CD4-positive, alpha-beta memory T cell (primary cell): Measurements from ENCODE around the gene PPP4R1. TPM values are rescaled to one million over a fixed set of nuclear protein-coding genes. Genes with fewer than 3 reads are reported as not detected.

Experiments used
- CTCF ChIA-PET: fragments of 350-600 bp; sonication (Branson Sonifier 250); formaldehyde crosslinking; loops from one replicate; lab custom pipeline; 2021; ENCODE audit warnings: inconsistent platforms; ENCODE audit not compliant: partially characterized antibody; lab: Charles Lee
- POLR2A ChIA-PET: fragments of 350-600 bp; sonication (Branson Sonifier 250); formaldehyde crosslinking; loops from one replicate; lab custom pipeline; 2021; ENCODE audit not compliant: partially characterized antibody; lab: Charles Lee
- DNase-seq, 5 donors: peaks; one replicate each; pipeline versions ENCODE4 v3.0.0 to v3.0.0-alpha.2; 2020 to 2022; ENCODE audit warnings: mixed read lengths in 1 of 5
- H3K27ac ChIP-seq: one replicate; pipeline ENCODE4 v1.7.0; 2013; ENCODE audit warnings: low read depth, low read length
- H3K27me3 ChIP-seq: 2 replicates; pipeline ENCODE4 v1.7.0; 2013; ENCODE audit warnings: mild to moderate bottlenecking, low read length, moderate library complexity; ENCODE audit not compliant: insufficient read depth
- H3K36me3 ChIP-seq: 2 replicates; pipeline ENCODE4 v1.7.0; 2013; ENCODE audit warnings: mild to moderate bottlenecking, low read length, moderate library complexity; ENCODE audit not compliant: insufficient read depth
- H3K4me1 ChIP-seq: 2 replicates; pipeline ENCODE4 v1.7.0; 2013; ENCODE audit warnings: mild to moderate bottlenecking, low read length, moderate library complexity; ENCODE audit not compliant: insufficient read depth
- H3K4me3 ChIP-seq, 2 donors: one replicate each; pipeline ENCODE4 v1.7.0; 2013; ENCODE audit warnings: low read length in 2 of 2, mild to moderate bottlenecking in 1 of 2
- H3K9me3 ChIP-seq, 2 donors: one replicate each; pipeline ENCODE4 v1.7.0; 2013; ENCODE audit warnings: low read length in 2 of 2, control low read depth in 1 of 2; ENCODE audit not compliant: control insufficient read depth in 1 of 2
- H3K27ac Mint-ChIP-seq, 7 donors: one replicate each; pipeline ENCODE4 v1.8.0; 2020 to 2021; ENCODE audit warnings: mixed read lengths in 7 of 7, mild to moderate bottlenecking in 6 of 7, inconsistent platforms in 3 of 7, moderate library complexity in 3 of 7
- H3K27me3 Mint-ChIP-seq, 2 donors: one replicate each; pipeline ENCODE4 v1.8.0; 2020 to 2021; ENCODE audit warnings: mixed read lengths in 2 of 2
- H3K36me3 Mint-ChIP-seq, 2 donors: one replicate each; pipeline ENCODE4 v1.8.0; 2020 to 2021; ENCODE audit warnings: mixed read lengths in 2 of 2, inconsistent platforms in 1 of 2, mild to moderate bottlenecking in 1 of 2
- H3K4me1 Mint-ChIP-seq, 4 donors: one replicate each; pipeline ENCODE4 v1.8.0; 2020 to 2021; ENCODE audit warnings: mixed read lengths in 4 of 4, mild to moderate bottlenecking in 1 of 4
- H3K4me3 Mint-ChIP-seq, 8 donors: one replicate each; pipeline ENCODE4 v1.8.0; 2020 to 2021; ENCODE audit warnings: mixed read lengths in 8 of 8, mild to moderate bottlenecking in 7 of 8, moderate library complexity in 6 of 8, inconsistent platforms in 3 of 8
- H3K9me3 Mint-ChIP-seq, 8 donors: one replicate each; pipeline ENCODE4 v1.8.0; 2020 to 2021; ENCODE audit warnings: mixed read lengths in 8 of 8, mild to moderate bottlenecking in 5 of 8, inconsistent platforms in 3 of 8, moderate library complexity in 1 of 8
- intact Hi-C: fragments of 100-400 bp; cut with micrococcal nuclease; formaldehyde crosslinking; loops from one replicate; pipeline ENCODE4 v1.15.1; 2023
- polyA plus RNA-seq, 2 donors: library from polyadenylated mRNA; unstranded; fragments of 300-500 nt; fragmentation: Illumina TruSeq; gene quantifications; one replicate each; pipeline ENCODE4 v1.2.3, GENCODE V29; 2021
- total RNA-seq, 2 experiments: library from RNA; stranded (reverse); gene quantifications; one replicate each; pipeline ENCODE4 v1.2.3, GENCODE V29; 2021

PPP4R1 gene
- total and polyA plus RNA-seq, 4 experiments from 2014 or later: 10.2 to 71.0 (median 40.5) TPM

DNA sequence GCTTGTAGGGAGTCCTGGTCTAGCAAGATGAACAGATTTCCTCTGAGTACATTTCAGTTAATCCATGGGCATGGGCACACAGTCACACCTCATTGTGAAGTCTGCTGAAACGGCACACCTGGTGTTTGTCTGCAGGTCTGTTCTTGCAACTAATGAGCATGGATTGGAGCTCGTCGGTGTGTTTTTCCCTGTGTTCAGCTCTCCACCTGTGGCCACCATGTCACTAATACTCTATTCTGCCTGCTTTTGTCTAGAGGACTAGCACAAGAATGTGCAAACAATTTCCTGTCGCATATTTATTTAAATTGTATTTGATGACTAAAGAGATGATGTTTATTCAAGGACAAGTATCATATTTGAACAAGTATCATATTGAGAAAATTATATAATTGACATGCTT is 24.5 kb upstream of the PPP4R1 start:
- ChIA-PET CTCF (interaction anchor here (1.2 kb wide), 1 partner anchor 11 kb away, joined by 3 read pairs; no protein-coding TSS in a partner anchor), POLR2A (no interaction called here)
- intact Hi-C loops: no loop called here
- H3K4me1 ChIP-seq: no peaks in the 10 kb centered on the region
- peaks cover 4% of the 10 kb centered on the region in 2 donors for H3K27me3 Mint-ChIP-seq
- H3K9me3 Mint-ChIP-seq: peaks cover 0 to 3% (median 0%) of the 10 kb centered on the region in 8 donors
- no peak for DNase-seq
- no peaks in the 10 kb centered on the region for H3K4me1 Mint-ChIP-seq
- no peaks in the 10 kb centered on the region for H3K36me3 ChIP-seq
- no peak overlapping the region for H3K4me3 ChIP-seq
- H3K27me3 ChIP-seq: no peaks in the 10 kb centered on the region
- H3K36me3 Mint-ChIP-seq: no peaks in the 10 kb centered on the region
- no peak overlapping the region for H3K27ac ChIP-seq
- H3K27ac Mint-ChIP-seq: no peak overlapping the region
- no peak overlapping the region for H3K4me3 Mint-ChIP-seq
- no peaks in the 10 kb centered on the region for H3K9me3 ChIP-seq

GRCh38 chr18:9637036-9637767 is 22.8 kb upstream of the PPP4R1 start:
- Mint-ChIP-seq H3K36me3 (no peaks in the 10 kb centered on the region), H3K4me1 (no peaks in the 10 kb centered on the region), H3K27ac (no peak overlapping the region), H3K9me3 (peaks cover 0 to 3% (median 0%) of the 10 kb centered on the region in 8 donors), H3K4me3 (no peak overlapping the region), H3K27me3 (peaks cover 4% of the 10 kb centered on the region in 2 donors)
- no peaks in the 10 kb centered on the region for H3K36me3 ChIP-seq
- no peak overlapping the region for H3K27ac ChIP-seq
- CTCF ChIA-PET: no interaction called here
- DNase-seq: no peak
- H3K27me3 ChIP-seq: no peaks in the 10 kb centered on the region
- no peaks in the 10 kb centered on the region for H3K9me3 ChIP-seq
- no peaks in the 10 kb centered on the region for H3K4me1 ChIP-seq
- H3K4me3 ChIP-seq: no peak overlapping the region
- intact Hi-C loops: no loop called here
- POLR2A ChIA-PET: no interaction called here

DNA sequence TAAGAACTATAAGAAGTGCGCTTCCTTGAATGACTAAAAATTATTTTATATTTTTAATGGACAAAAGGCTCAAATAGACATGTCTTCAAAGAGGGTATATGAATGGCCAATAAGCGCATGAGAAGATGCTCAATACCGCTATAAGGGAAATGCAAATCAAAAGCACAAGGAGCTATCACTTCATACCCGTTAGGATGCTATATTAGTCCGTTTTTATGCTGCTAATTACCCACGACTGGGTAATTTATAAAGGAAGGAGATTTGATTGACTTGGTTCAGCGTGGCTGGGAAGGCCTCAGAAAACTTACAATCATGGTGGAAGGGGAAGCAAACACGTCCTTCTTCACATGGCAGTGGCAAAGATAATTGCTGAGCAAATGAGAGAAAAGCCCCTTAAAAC is 20.5 kb upstream of the PPP4R1 start:
- Histone ChIP-seq H3K27me3 (no peaks in the 10 kb centered on the region), H3K4me1 (no peaks in the 10 kb centered on the region), H3K4me3 (no peak overlapping the region), H3K9me3 (no peaks in the 10 kb centered on the region), H3K27ac (no peak overlapping the region), H3K36me3 (no peaks in the 10 kb centered on the region)
- no peak for DNase-seq
- H3K4me1 Mint-ChIP-seq: no peaks in the 10 kb centered on the region
- H3K4me3 Mint-ChIP-seq: no peak overlapping the region
- CTCF ChIA-PET: no interaction called here
- no peaks in the 10 kb centered on the region for H3K36me3 Mint-ChIP-seq
- POLR2A ChIA-PET: no interaction called here
- peaks cover 3 to 7% of the 10 kb centered on the region in 2 donors for H3K27me3 Mint-ChIP-seq
- no peak overlapping the region for H3K27ac Mint-ChIP-seq
- H3K9me3 Mint-ChIP-seq: peaks cover 0 to 3% (median 0%) of the 10 kb centered on the region in 8 donors
- intact Hi-C loops: no loop called here

GRCh38 chr18:9631814-9632496 is 17.6 kb upstream of the PPP4R1 start:
- Histone ChIP-seq H3K4me3 (no peak overlapping the region), H3K36me3 (no peaks in the 10 kb centered on the region), H3K27me3 (no peaks in the 10 kb centered on the region), H3K4me1 (no peaks in the 10 kb centered on the region), H3K27ac (no peak overlapping the region), H3K9me3 (no peaks in the 10 kb centered on the region)
- Mint-ChIP-seq H3K36me3 (no peaks in the 10 kb centered on the region), H3K4me1 (no peaks in the 10 kb centered on the region), H3K9me3 (peaks cover 0 to 3% (median 0%) of the 10 kb centered on the region in 8 donors), H3K27ac (no peak overlapping the region), H3K27me3 (peaks cover 5 to 6% of the 10 kb centered on the region in 2 donors), H3K4me3 (no peak overlapping the region)
- no peak for DNase-seq
- CTCF ChIA-PET: no interaction called here
- intact Hi-C loops: no loop called here
- POLR2A ChIA-PET: no interaction called here

- no peaks in the 10 kb centered on the region for H3K4me1 ChIP-seq
- CTCF ChIA-PET: no interaction called here
- no peak overlapping the region for H3K27ac ChIP-seq
- intact Hi-C loops: no loop called here
- POLR2A ChIA-PET: no interaction called here
- H3K36me3 ChIP-seq: no peaks in the 10 kb centered on the region
- Mint-ChIP-seq H3K36me3 (no peaks in the 10 kb centered on the region), H3K4me1 (no peaks in the 10 kb centered on the region), H3K9me3 (peaks cover 0 to 3% (median 0%) of the 10 kb centered on the region in 8 donors), H3K27me3 (peaks cover 5 to 6% of the 10 kb centered on the region in 2 donors), H3K27ac (no peak overlapping the region), H3K4me3 (no peak overlapping the region)
- DNase-seq: no peak
- H3K4me3 ChIP-seq: no peak overlapping the region
- H3K9me3 ChIP-seq: no peaks in the 10 kb centered on the region
- H3K27me3 ChIP-seq: no peaks in the 10 kb centered on the region
These were observed 16.1 kb upstream of the PPP4R1 start for GRCh38 chr18:9630444-9630843.

- CTCF ChIA-PET: no interaction called here
These were observed 15.3 kb upstream of the PPP4R1 start for GRCh38 chr18:9629709-9630108.

GRCh38 chr18:9628984-9629383 is 14.6 kb upstream of the PPP4R1 start:
- H3K36me3 Mint-ChIP-seq: no peaks in the 10 kb centered on the region
- H3K9me3 ChIP-seq: no peaks in the 10 kb centered on the region
- H3K27me3 Mint-ChIP-seq: peaks cover 5 to 6% of the 10 kb centered on the region in 2 donors

More at GRCh38 chr18:9629709-9630108, 15.3 kb upstream of the PPP4R1 start:
- Histone ChIP-seq H3K4me3 (no peak overlapping the region), H3K27ac (no peak overlapping the region), H3K4me1 (no peaks in the 10 kb centered on the region), H3K36me3 (no peaks in the 10 kb centered on the region), H3K27me3 (no peaks in the 10 kb centered on the region), H3K9me3 (no peaks in the 10 kb centered on the region)
- no peak for DNase-seq
- H3K36me3 Mint-ChIP-seq: no peaks in the 10 kb centered on the region
- intact Hi-C loops: no loop called here
- no peaks in the 10 kb centered on the region for H3K9me3 Mint-ChIP-seq
- no peak overlapping the region for H3K4me3 Mint-ChIP-seq
- POLR2A ChIA-PET: no interaction called here
- no peak overlapping the region for H3K27ac Mint-ChIP-seq
- peaks cover 5 to 6% of the 10 kb centered on the region in 2 donors for H3K27me3 Mint-ChIP-seq
- no peaks in the 10 kb centered on the region for H3K4me1 Mint-ChIP-seq

More at GRCh38 chr18:9628984-9629383, 14.6 kb upstream of the PPP4R1 start:
- Mint-ChIP-seq H3K4me3 (no peak overlapping the region), H3K27ac (no peak overlapping the region), H3K9me3 (no peaks in the 10 kb centered on the region), H3K4me1 (no peaks in the 10 kb centered on the region)
- Histone ChIP-seq H3K36me3 (no peaks in the 10 kb centered on the region), H3K4me3 (no peak overlapping the region), H3K27me3 (no peaks in the 10 kb centered on the region), H3K27ac (no peak overlapping the region), H3K4me1 (no peaks in the 10 kb centered on the region)
- POLR2A ChIA-PET: no interaction called here
- intact Hi-C loops: no loop called here
- CTCF ChIA-PET: no interaction called here
- DNase-seq: no peak
